ENCODE data around the gene CTU2. TPM values are rescaled to one million over a fixed set of nuclear protein-coding genes. Genes with fewer than 3 reads are reported as not detected.

Gene CTU2
- polyA plus RNA-seq, 1 donor: 13.3 TPM

- DNase-seq: no peak
Measured at GRCh38 chr16:88681709-88682451, 24.4 kb upstream of the CTU2 start.

DNA sequence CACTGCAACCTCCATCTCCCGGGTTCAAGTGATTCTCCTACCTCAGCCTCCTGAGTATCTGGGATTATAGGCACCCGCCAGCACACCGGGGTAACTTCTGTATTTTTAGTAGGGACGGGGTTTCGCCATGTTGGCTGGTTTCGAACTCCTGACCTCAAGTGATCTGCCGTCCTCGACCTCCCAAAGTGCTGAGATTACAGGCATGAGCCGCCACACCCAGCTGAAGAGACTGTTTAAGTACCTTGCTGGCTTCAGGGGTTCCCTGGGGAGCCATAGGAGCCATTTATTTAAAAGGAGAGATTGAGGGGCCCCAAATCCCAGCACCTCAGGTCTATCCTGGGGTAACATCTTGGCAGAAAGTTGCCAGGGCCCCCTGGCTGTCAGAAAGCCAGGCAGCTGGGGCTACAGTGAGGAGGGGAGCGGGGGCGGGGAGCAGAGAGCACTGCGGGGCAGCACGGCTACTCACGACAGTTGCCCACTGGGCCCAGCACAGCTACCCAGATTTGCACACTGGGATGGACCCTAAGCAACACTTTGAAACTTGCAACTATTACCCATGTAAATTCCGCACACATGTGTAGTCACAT is 21.6 kb upstream of the CTU2 start:
- no peak for DNase-seq

GRCh38 chr16:88685156-88686061 is 20.9 kb upstream of the CTU2 start:
- DNase-seq: no peak

- no peak for DNase-seq
Measured at GRCh38 chr16:88686062-88686438, 20.3 kb upstream of the CTU2 start.

GRCh38 chr16:88686439-88687253 is 19.7 kb upstream of the CTU2 start, which contains the start of gene SNAI3:
Gene SNAI3 (minus strand): TSS chr16:88686507. CDS start chr16:88686406, 101 bp downstream.
- peak; percentile 66 for DNase-seq

DNA sequence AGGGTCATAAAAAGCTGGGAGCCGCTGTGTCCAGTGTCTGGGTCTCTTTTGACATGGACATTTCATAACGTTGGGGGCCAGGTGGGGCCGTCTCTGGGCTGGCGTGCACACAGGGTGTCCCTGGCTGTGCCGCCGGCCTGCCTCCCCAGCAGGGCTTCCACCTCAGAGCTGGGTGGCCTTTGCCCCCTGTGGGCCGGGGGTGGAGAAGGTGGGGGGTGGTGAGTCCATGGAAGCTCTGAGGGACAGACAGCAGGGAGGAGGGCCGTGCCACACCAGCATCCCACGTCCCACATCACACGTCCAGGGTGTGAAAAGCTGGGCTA is 19.1 kb upstream of the CTU2 start:
- no peak for DNase-seq

DNA sequence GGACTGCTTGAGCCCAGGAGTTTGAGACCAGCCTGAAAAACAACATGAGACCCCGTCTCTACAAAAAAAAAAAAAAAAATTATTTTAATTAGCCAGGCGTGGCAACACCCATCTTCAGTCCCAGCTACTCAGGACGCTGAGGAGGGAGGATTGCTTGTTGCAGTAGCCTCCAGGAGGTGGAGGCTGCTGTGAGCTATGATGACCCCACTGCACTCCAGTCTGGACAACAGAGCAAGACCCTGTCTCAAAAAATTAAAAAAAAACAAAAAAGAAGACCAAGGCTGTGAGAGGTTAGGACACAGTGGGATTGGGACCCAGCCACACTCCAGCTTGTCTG is 18.7 kb upstream of the CTU2 start:
- DNase-seq: no peak

GRCh38 chr16:88688013-88688778 is 18.1 kb upstream of the CTU2 start:
- DNase-seq: no peak

- no peak for DNase-seq
Measured at GRCh38 chr16:88690341-88691128, 15.8 kb upstream of the CTU2 start.

- DNase-seq: no peak
Measured at GRCh38 chr16:88691129-88691813, 15.0 kb upstream of the CTU2 start.

DNA sequence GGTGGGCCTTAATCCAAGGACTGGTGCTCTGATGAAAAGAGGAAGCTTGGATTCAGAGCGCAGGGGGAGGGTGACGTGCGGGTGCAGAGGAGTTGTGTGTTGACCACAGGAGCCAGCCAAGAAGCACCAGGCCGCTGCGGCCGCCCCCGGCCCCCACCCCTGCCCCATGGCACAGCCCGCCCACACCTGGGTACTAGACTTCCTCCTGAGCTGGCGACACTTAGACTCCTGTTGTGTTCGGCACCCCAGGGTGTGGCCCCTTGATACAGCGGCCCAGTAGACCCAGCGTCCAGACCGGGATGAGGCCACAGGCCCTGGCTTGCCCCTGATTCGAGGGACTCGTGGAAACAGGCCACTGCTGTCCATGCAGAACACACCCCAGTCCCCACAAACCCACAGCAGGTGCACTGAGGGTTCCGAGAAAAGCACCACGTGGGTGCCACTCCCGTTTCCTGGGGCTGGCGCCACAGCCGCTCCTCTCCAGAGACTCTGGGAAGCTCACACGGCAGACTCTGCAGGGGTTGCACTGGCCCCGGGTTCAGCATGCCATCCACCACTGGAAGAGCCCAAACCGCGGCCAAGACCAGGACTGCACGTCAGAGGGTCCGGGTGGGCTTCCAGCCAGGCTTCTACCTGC is 14.3 kb upstream of the CTU2 start:
- DNase-seq: no peak

- DNase-seq: no peak
Measured at GRCh38 chr16:88692861-88693260, 13.4 kb upstream of the CTU2 start.

DNA sequence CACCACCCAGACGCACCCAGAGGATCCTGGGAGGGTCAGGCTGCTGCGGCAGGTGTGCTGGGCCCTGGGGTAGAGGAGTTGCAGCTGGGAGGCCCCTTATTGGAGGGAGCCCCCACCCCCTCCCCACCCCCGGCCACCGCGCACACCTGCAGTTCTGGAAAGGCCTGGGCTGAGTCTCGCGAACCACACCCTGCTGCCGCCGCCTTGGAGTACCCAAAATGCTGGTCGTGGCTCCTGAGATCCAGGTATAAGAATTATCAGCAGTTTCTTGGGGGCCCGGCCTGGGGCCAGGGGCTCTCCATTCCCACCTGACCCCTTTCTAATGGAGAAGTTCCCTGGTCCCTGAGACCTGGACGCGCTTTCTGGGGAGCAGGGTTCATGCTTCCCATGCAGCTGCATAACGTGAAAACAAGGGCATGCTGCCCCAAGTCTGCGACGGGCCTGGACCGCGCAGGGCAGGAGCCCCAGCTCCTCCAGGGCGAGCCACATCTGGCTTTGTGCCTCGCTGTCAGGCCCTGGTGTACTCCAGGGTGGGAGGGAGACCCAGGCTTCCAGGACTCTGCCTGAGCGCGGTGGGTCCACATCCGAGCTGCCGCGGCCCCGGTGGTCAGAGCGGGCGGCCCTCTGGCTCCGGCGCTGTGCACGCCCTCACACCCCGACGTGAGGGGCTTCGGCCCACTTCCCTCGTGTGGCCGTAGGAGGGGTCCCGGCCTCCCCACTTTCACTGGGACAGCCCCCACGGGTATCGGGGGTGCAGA is 12.7 kb upstream of the CTU2 start:
- DNase-seq: no peak

DNA sequence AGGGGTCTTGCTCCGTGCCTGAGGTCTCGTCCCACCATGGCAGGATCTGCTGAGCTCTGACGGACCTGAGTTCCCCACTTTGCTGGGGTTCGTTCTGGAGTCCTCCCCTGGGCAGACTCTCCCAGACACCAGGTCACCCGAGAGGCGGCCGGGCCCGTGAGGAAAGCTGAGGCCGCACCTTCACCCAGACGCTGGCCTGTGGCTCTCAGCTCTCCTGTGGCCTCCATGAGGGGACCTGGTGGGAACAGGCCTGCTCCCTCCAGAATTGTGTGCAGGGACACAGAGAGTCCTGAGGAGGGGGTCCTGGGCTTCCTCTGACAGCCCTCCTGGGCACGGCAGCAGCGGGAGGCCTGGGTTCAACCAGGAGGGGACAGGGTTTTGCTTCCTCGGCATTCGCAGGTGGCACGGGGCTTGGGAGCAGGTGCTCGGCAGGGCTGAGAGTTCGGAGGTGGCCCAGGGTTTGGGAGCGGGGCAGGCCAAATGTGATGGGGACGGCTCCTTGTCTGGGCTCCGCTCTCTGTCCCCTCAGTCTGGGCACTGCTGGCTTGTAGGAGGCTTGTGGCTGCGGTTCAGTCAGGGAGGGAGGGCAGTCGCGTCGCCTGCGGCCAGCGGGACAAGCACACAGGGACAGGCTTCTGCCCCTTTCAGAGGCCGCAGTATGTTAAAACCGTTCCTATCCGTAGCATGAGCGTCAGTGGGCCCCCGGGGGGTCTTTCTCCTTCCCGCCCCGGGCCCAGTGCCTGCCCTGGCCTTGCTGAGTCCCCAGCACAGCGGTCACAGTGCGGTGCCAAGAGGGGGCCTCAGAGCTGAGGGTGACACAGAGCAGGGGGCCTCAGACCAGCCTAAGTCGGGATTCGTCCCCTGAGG is 11.8 kb upstream of the CTU2 start:
- no peak for DNase-seq

DNA sequence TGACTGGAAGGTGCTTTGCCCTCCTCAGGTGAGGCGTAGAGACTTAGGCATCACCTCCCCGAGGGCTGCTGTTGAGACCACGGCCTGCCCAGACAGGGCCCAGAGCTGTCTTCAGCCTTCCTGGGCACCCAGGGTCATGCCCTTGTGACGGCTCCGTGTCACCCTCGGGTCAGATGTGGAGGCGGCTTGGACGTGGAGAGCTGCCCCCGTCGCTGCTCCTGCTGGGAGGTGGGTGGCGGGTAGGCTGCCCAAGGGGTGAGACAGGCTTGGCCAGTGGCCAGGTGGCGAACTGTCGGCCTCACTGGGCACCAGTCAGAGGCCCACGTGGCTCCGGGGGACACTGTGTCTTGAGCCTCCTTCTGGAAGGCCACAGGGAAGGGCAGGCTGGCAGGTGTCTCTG is 11.1 kb upstream of the CTU2 start:
- no peak for DNase-seq

DNA sequence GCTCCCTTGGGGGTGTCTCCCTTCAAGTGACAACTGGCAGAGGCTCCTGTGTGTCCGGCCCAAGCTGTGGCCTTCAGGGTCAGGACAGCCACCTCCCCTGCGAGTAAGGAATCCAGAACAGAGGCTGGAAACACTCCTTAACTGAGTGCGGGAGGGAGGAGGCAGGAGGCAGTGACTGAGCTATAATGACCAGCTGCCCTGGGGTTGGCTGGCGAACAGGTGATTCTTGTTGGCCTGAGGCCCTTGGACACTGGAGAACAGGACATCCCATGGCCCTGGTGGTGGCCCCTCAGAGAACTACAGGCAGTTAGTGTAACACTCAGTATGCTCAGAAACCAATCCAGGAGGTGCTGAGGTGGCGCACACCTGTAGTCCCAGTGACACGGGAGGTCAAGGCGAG is 10.6 kb upstream of the CTU2 start:
- no peak for DNase-seq

DNA sequence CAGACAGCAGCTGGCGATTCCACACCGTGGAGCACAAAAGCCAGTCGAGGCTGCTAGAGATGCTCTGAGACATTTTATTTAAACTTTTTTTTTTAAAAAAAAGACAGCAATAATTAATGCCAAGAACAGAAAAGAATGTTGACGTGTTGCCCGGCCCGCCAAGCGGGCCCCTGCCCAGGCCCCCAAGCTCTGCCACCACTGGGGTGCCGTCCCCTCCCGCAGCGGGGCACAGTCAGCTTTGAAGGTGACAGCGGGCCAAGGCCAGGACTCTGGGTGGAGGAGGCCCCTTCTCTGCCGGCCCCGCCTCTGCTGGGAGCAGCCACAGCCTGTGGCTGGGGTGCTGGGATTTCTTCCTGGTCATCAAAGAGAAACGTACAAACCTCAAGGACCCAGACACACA is 9.9 kb upstream of the CTU2 start:
- DNase-seq: no peak

GRCh38 chr16:88697116-88697830 is 9.0 kb upstream of the CTU2 start:
- no peak for DNase-seq

All from hindlimb muscle (tissue), 1 donor.